Right lung (tissue), 5 donors: ENCODE measurements around the gene ATXN7. TPM values are rescaled to one million over a fixed set of nuclear protein-coding genes. Genes with fewer than 3 reads are reported as not detected.
A peak's percentile ranks its signal among the peaks of the same experiment; 100 is the strongest.

Experiments
- DNase-seq, 2 donors: peaks; one replicate each; pipeline ENCODE4 v3.0.0-alpha.2; 2013
- polyA plus RNA-seq, 5 donors: library from polyadenylated mRNA; unstranded; fragments of 120-200 nt; gene quantifications; one replicate each; pipeline versions ENCODE4 v1.2.1 to v1.2.3, GENCODE V29; 2013; ENCODE audit warnings: inconsistent platforms in 1 of 5, low replicate concordance in 1 of 5; ENCODE audit not compliant: insufficient read length in 5 of 5, insufficient read depth in 1 of 5

Gene ATXN7
- polyA plus RNA-seq, 5 donors, result 16.4 to 27.5 (median 26.1) TPM

- no peak for DNase-seq
Observed at GRCh38 chr3:63981980-63982379, 118.3 kb downstream of the ATXN7 start.

GRCh38 chr3:63984391-63984790, 120.7 kb downstream of the ATXN7 start:
- no peak for DNase-seq

GRCh38 chr3:63986146-63986545, 122.5 kb downstream of the ATXN7 start:
- no peak for DNase-seq

GRCh38 chr3:63986831-63987230, 123.2 kb downstream of the ATXN7 start:
- DNase-seq, result no peak

- no peak for DNase-seq
Observed at GRCh38 chr3:63988943-63989342, 125.3 kb downstream of the ATXN7 start.

GRCh38 chr3:63990204-63990603, 126.5 kb downstream of the ATXN7 start:
- no peak for DNase-seq

- DNase-seq, result no peak
Observed at GRCh38 chr3:63990733-63991132, 127.1 kb downstream of the ATXN7 start.

- DNase-seq, result no peak
Observed at GRCh38 chr3:63991666-63992065, 128.0 kb downstream of the ATXN7 start.

- DNase-seq, result no peak
Observed at GRCh38 chr3:63992516-63993209, 129.0 kb downstream of the ATXN7 start.

- peak; percentile 49 to 65 for DNase-seq
Observed at GRCh38 chr3:63993653-63994079, 130.0 kb downstream of the ATXN7 start.

GRCh38 chr3:63995086-63995485, 131.4 kb downstream of the ATXN7 start:
- no peak for DNase-seq

- DNase-seq, result no peak
Observed at GRCh38 chr3:63998852-63999754, 135.4 kb downstream of the ATXN7 start.

- no peak for DNase-seq
Observed at GRCh38 chr3:64000453-64001055, 136.9 kb downstream of the ATXN7 start.

GRCh38 chr3:64002233-64002632, 138.6 kb downstream of the ATXN7 start:
- DNase-seq, result no peak

GRCh38 chr3:64003589-64003988, 139.9 kb downstream of the ATXN7 start:
- no peak for DNase-seq

GRCh38 chr3:64008017-64008416, 144.3 kb downstream of the ATXN7 start:
- no peak for DNase-seq

GRCh38 chr3:64008487-64009351, 145.1 kb downstream of the ATXN7 start:
- DNase-seq, result no peak

GRCh38 chr3:64009528-64009927, 145.9 kb downstream of the ATXN7 start:
- DNase-seq, result no peak

- no peak for DNase-seq
Observed at GRCh38 chr3:64010199-64010598, 146.5 kb downstream of the ATXN7 start.

- no peak for DNase-seq
Observed at GRCh38 chr3:64011685-64012084, 148.0 kb downstream of the ATXN7 start.

GRCh38 chr3:64016941-64017620, 153.4 kb downstream of the ATXN7 start:
- DNase-seq, result no peak
